Activated T-cell treated with anti-CD3 and anti-CD28 coated beads for 24 hours (primary cell): ENCODE measurements around the gene DCC.

ENCODE experiments used
- DNase-seq: peaks from one replicate; pipeline ENCODE4 v3.0.0-alpha.2; 2020; ENCODE audit warnings: low read depth

Gene DCC

DNA sequence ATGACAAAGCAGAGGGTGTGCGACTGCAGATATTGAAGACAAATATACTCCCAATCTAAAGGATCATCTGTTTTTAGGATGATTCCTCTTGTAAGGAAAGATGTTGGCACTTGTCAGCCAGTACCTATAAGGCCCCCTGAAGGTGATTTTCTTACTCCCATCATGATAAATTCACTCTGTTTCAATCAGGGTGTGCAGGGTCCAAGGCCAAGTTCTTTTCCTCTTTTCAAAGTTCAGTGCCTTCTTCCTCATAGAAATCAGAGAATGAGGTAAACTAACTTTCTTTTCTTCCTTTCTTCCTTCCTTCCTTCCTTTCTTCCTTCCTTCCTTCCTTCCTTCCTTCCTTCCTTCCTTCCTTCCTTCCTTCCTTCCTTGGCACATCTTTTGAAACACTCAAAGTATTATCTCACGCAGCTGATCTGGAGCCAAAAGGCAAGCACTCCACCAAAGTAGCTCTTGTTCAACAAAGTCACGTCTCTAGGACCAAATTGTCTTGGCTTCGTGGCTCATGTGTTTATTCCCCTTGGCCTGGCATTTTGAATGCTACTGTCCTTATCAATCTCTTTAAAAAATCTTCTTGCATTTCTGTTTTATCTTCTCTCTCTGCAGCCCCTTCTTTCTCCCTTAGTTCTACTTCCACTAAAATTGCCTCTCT, 87.7 kb downstream of the DCC start:
- no peak for DNase-seq

DNA sequence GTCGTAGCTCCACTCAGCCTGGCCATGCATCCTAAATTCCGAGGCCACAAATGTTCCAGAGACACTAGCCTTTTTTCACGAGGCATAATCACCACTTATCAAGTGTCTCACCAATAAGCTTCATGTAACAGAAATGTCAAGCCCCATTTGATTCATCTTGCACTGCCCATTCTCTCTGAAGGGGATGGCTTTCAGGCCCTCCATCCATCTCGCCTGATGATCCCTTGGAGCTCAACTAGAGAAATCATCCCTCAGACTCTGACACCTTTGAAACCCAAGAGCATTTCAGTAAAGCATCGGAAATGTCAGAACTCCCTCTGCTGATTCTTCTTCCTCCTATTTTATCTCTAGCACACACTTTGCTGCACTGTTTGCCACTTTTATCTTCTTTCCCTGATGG, 91.7 kb downstream of the DCC start:
- no peak for DNase-seq

DNA sequence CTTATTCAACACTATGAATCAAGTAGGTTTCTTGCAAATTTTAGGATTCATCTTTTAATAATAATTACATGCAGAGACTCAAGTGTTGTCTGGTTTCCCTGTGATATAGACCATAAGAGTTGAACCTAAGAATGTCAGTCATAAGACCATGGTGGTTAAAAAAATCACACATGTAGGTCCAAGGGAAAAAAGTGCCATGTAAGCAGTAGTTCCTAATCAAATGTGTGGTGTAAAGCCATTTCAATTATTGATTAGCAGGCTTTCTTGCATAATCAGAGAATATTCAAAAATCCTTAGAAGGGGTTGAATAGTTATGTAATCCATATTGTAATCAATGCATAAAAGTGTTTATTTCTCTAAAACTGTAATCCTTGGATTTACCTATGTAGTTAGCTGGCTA, 93.8 kb downstream of the DCC start:
- no peak for DNase-seq

DNA sequence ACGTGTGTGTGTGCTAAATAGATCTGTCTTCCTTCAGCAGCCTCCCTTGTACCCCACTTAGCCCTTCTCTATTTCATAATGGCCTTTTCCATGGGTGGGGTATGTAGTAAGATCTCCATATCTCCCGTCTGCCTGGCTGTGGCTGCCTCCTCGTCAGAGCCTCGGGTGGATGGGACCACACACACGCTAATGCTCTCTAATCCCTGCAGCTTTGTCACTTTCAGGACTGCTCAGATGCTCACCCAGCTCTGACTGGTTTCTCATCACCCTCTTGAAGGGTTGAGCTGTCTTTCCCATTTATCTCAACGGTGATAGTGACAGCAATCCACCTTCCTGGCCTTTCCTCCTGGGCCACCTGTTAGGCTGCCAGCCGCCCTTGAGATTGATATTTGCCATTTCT, 95.3 kb downstream of the DCC start:
- DNase-seq = no peak

DNA sequence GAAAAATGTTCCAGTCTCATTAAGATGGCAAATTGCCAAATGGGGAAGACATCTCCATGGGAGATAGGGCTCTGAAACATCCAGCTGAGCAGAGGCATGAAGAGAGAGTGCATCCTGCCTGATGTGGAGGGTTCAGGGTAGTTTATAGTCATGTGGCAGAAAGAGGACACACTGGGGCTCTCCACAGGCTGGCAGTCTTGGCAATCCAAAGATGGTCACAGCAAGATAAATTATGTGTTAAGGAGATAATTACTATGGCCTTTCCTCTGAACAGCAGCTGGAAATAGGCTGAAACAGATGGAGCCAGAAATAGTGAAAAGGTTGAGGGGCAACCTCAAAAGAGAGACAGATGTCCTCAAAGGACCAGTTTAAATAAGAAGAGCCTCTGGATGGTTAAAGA, 97.2 kb downstream of the DCC start:
- no peak for DNase-seq

DNA sequence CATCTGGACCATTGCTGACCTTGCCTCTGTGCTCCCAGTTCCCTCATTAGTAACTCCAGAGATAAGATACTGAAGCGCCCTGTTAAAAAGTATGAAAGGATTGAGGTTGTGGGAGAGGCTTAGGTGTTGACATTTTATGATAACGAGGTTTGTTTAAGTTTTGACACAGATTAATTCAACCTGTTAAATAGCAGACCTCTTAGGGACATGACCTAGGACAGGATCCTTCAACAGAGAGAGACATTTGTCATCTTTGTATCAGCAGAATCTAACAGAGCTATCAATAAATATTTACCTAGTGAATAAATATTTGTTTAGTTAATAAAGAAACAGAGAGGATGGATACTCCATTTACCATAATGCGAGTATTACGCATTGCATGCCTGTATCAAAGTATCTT, 99.5 kb downstream of the DCC start:
- no peak for DNase-seq

DNA sequence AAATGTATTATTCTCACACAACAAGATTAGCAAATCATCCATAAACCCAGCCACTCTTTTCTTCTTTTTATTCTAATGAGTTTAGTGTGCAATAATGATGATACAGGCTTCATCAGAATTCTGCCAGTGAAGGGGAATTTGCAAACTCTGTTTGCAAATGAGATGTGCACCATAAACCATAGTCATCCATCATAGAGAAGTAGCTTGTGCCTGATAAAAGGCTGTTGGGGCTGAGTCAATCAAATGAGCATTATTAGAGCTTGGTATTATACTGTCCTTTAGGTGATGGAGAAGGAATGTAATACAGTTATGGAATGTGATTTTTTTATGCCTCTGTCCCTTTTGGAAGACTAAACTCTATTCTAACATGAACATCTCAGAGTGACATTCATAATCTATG, 101.8 kb downstream of the DCC start:
- no peak for DNase-seq

DNA sequence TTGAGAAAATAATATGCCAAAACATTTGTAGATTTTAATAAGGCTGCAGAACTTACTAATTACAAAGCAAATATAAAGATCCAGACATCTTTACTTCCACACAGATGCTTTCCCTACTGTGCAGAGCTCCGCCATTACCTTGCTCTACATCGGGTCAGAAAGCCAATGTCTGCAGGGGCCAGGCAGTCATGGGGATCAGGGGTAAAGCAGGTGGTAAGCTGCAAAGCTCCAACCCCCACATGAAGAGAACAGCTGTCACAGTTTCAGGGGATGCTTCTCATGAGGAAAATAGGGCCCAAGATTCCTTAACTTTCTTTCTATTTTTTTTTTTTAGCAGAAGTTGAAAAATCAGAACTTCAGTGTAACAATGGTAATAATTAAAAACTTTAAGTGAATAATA, 102.7 kb downstream of the DCC start:
- no peak for DNase-seq

DNA sequence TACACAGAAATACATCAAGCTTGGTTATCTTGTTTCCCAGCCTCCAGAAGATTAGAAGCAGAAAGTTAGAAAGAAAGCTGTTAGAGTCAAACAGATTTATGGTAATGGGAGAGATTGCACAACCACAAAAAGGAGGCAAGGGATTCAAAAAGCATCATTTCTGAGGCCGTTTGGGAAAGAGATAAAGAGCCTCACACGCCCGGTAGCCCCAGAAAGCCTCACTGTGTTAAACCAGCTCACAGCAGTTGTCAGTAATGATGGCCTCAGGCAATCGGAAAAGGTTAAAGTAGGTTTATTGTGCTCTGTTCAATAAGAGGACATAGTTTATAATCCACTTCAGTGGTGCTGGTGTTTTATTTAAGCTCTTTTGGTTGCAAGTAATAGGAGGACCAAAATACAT, 111.3 kb downstream of the DCC start:
- no peak for DNase-seq

DNA sequence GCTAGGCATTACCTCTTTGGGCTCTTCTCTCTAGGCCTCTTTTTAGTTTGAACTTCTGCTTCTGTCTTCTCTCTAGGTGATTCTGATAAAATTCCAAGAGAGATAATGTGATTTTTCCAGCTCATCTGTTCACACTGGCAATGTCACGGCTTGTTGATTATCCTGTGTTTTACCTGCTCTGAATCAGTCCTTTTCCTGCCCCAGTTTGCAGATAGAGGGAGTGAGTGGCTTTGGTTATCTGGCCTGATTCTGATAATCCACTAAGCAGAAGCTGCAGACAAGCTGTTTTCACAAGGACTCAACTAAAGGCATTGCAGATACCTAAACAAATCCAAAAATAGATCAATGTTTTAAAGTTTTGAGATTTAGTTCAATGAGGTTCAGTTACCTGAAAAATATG, 111.9 kb downstream of the DCC start:
- DNase-seq = no peak

DNA sequence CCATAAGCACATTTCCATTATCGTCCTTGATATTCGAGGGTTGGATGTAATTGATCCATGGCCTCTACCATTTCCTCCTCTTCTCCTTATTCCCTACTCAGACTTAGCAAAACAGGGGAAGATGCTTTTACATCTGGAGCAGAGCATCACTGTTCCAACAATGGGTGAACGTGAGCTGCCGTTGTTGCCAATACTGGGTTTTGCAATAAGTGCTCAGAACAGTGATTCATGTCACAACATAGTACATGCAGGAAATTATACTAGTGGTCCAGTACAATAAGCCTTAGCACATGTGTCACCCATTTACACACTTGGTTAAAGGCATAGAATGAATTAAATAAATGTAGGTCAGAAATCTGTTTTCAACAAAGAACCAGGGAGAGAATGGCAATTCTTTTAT, 112.4 kb downstream of the DCC start:
- no peak for DNase-seq

DNA sequence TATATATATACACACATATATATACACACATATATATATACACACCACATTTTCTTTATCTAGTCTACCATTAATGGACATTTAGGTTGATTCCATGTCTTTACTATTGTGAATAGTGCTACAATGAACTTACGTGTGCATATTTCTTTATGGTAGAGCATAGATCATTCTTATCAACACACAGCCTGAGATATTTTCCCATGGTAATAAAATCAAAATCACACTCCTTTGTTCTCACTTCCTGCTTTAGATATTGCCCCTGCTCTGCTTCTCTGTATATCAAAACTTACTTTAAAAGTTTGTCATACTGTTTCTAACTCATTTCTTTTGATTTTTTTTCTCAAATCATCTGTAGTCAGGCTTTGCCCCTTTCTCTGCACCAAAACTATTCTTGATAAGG, 119.9 kb downstream of the DCC start:
- no peak for DNase-seq

DNA sequence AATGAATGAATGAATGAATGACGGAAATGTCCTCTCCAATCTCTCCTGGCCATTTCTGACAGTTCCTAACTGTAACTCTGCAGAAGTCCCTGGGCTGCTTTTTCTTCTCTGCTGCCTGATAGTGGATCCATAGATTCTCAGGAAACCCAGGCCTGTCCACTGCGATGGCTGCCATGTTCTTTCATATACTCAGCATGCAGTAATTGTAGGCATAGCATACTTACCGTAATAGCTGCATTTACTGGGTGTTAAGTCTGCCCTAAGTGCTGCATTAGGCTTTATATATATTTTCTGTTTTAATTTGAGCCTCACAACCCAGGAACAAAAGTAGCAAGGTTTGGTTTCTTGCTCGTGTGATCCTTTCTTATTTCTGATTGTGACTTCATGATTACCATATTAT, 122.9 kb downstream of the DCC start:
- no peak for DNase-seq

DNA sequence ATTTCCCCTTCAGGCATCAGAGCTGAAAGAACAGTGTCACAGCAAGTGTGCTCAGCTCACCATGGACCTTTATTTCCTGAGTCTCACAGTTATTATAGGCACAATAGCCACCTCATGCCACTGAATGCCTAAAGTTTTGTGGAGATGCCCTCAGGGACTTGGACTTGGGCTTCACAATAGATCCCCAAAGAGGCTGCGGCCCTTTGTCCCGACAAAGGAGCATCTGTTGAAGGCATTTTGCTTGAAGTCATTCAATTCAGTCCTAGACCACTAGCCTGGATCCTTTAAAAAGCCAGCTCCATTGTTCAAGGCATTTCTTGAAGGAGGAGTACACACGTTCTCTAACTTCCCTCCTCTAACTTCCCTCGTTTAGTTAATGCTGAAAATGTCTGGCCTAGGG, 125.4 kb downstream of the DCC start:
- no peak for DNase-seq

DNA sequence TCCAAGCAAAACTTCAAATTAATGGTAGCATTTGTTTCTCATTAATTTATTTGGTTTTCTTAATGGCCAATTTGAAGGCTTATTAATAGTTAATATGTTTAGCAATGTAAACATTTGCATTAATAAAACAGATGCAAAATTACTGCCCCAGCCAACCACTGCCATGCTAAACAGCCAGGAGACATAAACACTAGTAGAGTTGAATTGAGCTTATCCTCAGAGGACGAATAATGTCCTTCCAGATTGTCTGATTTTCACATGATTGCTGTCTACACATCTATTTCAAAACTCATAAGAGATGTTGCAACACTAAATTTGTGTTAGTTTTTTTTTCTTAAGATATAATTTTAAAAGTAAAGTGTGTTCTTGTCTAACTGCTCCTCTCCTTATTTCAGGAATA, 128.5 kb downstream of the DCC start:
- no peak for DNase-seq

DNA sequence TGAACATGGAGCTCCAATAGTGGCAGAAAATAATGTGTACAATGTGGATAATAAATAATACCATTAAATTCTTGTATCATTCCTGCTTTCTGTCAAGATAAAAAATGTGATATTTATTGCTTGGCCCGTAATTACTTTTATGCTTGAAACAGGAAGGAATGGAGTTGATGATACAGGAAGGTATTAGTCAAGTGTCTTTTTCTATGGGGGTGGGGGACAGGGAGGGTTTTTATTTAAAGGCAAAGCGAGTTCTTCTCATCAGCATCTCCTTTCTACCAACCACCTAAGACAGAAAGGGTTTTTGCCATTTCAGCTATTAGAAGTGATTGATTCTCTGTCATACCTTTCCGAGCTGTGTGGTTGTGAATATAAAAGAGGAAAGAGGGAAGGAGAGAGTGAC, 135.3 kb downstream of the DCC start:
- DNase-seq = no peak

DNA sequence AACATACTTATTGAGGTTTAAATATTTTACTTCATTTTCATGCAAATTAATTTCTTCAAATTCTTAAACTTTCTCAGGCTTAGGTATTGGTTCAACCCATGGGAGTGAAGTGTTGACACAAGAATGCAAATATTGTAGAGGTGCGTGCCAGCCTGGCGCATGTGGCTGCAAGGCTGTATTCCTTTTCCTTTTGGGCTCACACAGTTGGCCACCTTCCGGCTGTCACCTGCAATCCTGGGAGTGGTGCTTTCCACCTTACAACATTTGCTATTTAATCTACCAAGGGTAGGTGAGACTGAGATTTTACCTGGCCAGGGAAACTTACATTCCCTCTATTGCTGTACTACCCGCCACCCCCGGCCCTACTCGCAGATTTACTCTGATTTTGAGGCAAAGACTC, 141.1 kb downstream of the DCC start:
- DNase-seq = no peak

DNA sequence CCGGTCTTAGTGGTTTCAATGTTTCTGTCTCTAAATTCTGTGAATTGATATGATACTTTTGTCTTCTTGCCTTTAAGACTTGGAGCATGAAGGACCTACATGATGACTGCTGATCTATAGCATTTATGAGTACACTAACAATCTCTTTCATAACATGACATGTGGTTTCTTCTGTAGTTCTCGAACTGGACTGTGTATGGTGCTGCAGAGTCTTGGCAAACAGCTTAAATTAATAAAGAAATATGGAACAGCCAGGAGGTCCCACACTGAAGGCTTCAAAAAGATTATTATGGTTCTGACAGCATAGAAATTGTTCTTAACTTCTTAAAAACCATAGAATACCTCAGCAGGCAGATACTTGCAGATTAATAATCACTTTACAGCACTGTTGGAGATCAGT, 145.0 kb downstream of the DCC start:
- no peak for DNase-seq

DNA sequence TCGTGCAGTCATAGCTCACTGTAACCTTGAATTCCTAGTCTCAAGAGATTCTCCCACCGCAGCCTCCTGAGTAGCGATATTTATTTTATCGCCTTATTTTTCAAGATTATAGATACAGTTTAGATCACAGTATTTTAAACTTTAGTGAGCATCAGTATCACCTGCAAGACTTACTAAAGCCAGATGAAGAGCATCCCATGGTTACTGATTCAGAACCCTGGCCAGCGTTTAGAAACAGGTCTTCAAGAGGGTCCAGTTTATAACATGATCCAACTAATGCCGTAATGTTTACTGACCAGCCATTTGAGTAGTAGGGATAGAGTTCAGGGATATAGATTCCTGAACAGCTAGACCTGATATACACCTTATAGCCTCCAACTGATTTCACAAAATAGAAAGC, 146.1 kb downstream of the DCC start:
- no peak for DNase-seq

DNA sequence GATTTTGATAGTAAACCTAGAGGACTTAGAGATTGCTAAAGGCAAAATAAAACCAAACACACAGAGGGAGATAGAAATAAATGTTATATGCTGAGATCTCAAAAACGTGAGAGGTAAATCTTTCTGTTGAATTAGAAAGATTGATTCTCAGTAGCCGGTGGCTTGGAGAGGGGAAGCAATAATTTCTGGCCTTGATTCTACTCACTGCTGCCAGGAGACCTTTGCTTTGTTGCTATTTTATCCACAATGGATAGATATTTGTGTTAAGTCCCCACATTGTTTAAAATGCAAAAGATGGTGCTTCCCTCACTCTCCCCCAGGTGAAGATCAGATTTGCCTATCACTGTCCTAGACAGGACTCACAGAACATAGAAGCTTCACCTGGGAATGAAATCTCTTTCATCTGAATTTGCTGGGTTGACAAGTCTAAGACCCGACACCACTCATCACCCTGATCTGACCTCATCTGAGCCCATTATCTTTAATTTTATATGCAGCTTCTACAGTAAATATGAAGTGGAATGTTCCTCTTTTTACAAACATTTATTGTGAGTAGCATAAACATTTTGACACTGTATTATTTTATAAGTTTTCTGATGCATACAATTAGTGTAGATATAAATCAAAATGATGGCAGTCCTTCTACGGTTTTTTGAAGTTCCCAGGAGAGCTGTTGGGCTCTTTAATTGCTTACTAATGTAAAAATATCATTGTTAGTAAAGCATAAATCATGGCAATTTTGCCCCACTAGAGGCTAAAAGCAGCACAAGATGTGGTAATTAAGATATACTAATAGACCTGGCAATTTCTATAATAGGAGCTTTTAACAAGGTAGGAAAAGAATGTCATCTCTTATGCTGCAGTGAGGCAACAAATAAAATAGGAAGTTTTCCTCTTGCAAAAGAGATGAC, 149.7 kb downstream of the DCC start:
- DNase-seq = no peak

DNA sequence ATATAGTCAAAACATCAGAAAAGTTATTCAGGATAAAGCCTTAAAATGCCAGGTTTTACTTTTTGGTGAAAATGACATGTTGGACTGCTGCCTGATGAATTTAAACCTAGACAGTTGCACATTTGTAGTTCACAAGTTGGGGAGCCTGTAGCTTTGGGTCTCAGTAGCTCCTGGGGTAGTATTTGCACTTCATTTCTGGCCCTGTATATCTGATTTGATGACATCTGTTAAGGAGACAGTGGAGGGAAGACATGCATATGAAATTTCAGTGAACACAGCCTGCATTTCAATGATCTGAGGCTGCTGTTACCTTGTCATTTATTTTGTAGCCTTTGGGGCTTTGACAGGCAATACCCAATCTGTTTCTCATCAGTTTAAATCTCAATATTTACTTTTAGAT, 156.4 kb downstream of the DCC start:
- no peak for DNase-seq

DNA sequence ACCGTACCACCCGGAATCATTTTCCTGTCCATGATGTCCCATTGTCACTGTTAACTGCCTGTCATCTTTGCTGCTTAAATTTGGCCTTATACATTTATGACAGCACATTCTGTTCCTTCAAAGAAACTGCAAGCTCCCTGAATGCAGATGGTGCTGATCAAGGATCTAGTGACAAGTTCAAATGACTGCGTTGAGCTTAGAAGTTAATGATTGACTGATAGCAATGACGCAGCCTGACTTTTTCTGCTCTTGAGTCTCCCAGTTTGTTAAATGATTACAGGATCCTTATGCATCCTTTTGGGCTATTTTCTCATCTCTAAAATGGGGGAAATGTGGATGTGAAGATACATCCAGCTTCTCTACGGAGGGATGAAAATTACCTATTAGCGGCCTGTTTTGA, 159.0 kb downstream of the DCC start:
- DNase-seq = no peak

DNA sequence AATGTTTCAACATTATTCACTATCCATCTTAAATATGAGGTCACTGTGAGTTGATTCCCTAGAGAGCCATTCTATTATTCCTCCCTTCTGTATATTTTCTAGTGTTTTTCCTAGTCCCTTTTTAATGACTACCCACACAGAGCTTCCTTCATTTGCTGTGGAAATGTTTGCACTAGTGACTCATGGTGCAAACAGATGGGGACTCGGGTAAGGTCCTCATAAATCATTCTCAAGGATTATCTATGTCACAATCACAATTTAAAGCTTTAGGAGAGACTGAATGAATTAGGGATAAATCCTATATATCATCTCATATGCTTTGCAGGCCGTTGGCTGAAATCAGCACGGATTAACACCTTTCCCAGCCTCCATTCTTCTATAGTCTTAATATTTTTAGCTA, 159.6 kb downstream of the DCC start:
- DNase-seq = no peak

DNA sequence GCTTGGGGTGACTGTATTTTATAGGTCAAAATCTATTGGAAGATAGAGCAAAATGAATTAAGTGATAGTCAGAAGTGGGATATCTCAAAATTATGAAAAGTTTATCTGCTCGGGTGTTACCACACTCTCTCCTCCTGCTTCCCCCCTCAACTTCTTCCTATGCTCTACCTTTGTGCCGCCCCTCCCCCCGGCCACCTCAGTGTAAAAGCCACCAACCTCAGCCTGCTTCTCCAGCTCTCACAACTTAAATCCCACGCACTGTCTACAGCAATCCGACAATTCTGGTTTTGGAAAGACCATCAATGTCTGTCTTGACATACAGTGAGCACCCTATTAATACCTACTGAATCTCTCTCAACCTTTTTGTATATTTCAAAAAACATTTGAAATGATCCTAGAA, 164.6 kb downstream of the DCC start:
- DNase-seq = no peak
